HG02763 (cell line): Measurements from ENCODE around the gene ADAMTSL1.

ENCODE experiments used
- ATAC-seq: cut with Tn5 transposase; IDR thresholded peaks from one replicate; pipeline ENCODE4 v1.9.1; 2021; ENCODE audit warnings: mild to moderate bottlenecking, moderate library complexity; ENCODE audit not compliant: unreplicated experiment

The ADAMTSL1 gene

GRCh38 chr9:18466101-18466500 is 7.9 kb upstream of the ADAMTSL1 start:
- no peak for ATAC-seq

DNA sequence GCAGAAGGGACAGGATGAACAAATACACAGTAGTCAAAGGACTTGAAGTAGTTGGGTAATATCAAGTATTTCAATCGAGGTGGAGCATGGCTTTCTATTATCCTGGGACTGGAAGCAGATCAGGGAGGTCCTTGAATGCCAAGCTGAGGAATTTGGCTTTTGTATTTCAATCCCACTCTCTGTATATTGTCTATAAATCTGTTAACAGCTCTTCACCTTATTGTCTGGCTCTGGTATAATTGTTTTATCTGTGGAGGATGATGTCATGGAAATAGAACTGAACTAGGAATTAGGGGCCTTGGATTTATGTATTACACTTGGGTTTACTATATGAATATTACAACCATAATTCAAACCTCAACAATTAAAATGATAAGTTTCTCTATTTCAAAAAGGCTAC is 6.3 kb upstream of the ADAMTSL1 start:
- no peak for ATAC-seq

DNA sequence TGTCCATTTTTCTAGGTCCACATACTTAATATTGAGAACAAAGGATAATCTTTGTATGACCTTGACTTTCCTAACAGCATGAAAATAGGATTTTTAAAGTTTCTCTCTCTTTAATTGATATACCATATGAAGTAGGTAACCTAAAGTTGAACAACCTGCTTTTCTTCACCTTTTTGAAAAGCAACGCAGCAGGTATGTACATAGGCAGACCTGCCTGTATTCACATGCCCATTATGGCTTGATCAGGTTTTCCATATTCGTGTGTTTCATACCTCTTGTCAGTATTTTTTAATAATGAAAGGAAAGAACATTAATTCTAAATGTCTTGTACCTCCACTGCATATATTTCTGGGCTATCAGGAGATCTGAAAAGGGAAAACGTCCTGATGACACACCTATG is 1.5 kb upstream of the ADAMTSL1 start:
- no peak for ATAC-seq

DNA sequence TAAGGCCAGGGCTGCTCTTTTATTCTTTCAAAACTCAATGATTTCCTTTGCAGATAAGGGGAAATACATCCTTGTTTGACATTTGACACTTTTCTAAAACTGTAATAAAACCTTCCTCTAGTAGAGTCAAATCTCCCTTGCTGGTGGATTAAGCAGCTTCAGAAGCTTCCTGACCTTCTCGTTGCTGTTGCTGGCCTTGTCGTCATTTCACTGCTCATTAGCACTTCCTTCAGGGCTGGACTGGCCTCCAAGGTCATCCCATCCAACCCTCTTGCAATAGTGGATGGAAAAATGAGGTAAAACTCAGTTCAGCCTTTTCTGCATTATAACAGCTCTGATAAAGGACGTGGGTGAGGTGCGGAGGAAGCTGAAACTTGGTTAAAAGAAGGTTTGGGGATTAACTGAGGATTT is 1.1 kb upstream of the ADAMTSL1 start:
- no peak for ATAC-seq

DNA sequence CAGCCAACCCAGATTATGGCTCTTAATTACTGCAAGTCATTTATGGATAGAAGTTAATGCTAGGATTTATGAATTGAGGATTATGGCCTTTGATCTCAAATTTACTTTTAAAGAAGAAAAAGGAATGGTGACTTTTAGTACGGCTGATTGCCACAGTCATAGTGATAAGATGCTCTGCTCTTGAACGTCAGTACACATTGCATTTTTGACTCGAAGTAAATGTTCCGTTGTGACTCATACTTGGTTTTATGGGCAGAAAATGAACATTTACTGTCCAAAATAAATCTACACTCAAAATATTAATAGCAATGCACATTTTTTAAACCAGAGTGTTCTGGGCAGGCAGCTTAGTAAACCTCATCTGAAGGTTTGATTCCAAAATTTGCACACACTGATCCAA is 830 bp downstream of the ADAMTSL1 start:
- no peak for ATAC-seq

- ATAC-seq, result no peak
Observed at GRCh38 chr9:18477121-18477660, 3.2 kb downstream of the ADAMTSL1 start.

DNA sequence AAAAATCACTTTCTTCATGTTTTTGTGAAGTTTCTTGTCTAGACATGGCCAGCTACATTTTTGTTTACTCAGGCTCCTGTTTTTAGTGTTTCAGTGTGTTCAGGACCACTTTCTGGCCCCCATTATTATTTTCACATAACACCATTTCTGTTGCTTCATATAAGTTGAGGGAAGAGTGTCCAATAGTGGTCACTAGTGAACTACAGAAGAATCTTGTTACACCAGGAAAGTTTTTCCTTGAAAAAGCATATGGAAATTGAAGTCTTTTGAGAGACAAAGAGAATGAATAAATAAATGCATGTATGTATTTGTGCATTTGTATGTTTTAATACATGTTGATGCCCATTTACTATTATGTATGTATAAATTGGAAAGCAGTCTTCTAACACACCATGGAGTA is 3.8 kb downstream of the ADAMTSL1 start:
- ATAC-seq, result no peak

DNA sequence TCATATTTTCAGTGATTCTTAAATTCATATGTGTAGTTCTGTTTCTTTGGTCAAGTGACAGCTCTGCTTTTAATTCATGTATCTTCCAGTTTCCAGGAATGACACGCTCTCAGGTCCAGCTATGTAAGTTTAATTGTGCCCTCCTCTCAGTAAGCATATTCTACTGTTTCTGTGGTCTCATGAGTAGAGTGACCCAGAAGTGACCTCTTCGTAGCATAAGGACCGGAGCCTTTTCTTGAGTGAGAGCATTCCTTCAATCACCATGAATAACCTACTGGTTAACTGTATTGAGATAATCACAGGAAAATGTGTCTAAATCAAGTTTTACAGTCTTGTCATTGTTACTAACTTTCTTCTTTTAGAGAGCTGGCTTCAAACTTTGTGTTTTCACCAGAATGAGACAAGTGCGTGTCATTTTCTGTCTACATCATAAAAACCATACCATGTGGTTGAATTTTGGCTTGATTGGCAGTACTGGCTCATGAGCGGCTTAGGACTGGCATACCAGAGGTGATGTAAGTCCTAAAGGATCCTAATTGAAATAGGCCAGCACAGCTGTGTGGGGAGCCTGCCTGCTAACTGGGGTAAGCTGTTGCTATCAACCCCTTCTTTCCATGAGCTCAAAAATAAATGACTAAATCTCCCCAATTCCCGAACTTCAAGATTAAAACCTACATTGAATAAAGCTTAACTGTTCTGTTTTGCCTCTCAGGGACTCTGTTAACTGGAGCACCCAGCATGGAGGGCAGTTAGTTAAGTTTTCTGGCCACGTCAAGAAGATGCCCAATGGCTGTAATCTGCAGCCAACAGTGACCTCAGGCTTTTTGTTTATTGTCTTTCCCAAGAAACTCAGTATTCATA is 4.8 kb downstream of the ADAMTSL1 start:
- ATAC-seq, result no peak

DNA sequence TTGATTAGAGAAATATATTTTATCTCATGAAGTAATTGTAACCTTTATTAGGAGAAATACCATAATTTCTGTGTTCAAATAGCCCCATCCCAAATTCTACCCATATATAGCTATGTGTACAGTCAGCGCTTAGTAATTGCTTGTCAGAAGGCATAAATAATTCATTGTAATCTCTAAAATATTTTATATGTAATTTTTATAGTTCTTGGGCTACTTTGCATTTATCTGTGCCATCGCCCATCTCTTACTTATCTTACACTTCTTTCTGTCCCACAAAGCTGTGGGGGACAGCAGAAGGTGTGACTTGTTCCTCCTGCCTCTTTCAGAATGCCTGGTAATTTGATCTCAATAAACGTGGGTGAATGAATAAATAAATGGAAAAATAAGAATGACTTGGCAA is 5.5 kb downstream of the ADAMTSL1 start:
- no peak for ATAC-seq

DNA sequence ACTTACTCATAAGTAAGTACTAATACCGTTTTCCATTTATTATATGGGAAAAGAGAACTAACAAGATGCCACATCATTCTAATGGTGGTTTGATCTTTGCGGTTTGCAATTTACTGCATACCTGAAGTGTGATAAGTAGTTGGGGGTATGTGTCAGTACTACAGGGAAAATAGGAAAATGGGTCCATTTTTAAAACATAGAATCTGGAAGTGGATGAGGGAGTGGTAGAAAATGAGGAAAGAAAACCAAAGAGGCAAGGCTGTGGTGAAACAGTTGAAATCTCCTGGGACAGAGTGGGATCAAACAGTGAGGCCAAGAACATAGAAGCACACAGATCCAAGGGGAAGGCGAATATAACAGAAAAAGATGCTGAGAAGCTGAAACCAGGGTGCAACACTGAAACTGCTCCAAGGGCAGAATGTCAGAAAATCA is 6.7 kb downstream of the ADAMTSL1 start:
- ATAC-seq, result no peak

DNA sequence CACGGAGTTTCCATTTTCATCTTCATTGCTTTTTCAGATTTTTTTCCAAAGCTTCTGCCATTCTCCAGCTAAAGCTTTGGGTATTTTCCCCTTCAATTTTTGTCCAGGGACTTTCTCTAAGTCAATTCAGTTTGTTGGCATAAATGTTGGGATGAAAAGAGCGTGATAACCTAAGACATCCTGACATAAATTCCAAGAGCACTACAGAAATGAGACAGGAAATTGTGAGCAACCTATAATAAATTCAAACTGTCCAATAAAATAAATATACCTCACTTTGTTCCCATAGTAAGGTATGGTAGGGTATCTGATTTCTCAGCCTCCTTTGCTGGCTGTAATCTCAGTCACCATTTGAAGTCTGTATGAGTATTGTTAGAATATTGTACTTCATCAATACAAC is 8.4 kb downstream of the ADAMTSL1 start:
- no peak for ATAC-seq

DNA sequence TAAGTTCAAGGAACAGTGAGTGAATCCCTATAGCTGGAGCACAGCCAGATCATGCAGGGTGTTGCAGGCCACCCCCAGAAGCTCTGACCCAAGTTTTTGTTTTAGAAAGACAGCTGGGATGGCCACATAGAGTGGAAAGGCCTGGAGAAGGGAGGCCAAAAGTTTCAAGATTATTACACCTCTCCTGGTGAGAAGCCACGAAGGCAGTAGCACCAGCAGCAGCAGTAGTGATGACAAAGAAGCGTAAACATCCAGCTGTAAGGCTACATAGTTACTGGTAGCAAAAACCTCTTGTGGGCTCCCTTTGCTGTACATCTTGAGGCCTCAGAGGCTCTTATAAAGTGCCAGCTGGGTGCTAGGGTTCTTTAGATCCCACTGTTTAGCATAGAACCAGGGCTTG is 11.8 kb downstream of the ADAMTSL1 start:
- no peak for ATAC-seq

DNA sequence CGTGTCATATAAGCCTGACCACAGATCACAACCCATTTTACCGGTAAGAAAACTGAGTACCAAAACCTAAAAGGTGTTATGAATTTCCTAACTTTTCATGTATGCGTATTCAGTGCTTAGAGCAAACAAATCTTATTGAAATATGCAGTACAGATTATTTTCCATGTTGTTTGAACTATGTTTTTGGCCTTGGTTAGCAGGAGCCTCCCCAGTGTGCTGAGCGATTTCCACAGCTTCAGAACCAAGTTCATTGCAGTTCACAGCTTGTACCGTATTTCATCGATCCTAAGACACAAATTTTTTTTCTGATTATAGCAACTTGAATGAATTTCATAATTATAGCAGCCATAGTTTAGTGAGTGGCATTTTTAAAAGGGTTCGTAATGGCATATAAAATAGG is 13.7 kb downstream of the ADAMTSL1 start:
- ATAC-seq, result no peak

- ATAC-seq, result no peak
Observed at GRCh38 chr9:18488886-18489285, 14.9 kb downstream of the ADAMTSL1 start.

DNA sequence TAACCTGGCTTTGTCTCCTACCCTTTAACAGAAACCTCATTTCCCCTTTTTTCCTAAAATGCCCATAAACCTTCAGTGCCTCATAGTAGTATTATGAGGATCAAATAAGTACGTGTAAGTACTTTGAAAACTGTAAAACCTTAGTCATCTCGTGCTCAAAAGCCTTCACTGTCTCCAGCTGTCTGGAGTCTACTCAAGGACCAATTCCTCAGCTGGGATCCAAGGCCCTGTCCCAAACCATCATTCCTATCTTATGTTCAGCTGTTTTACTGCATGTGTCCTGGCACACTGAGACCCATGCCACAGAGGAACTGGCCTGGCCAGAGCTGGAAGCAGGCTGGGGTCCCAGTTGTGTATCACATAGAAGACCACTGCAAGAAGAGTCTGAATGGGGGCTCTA is 15.9 kb downstream of the ADAMTSL1 start:
- ATAC-seq, result no peak

- no peak for ATAC-seq
Observed at GRCh38 chr9:18490641-18491370, 16.9 kb downstream of the ADAMTSL1 start.

- ATAC-seq, result no peak
Observed at GRCh38 chr9:18492612-18493011, 18.7 kb downstream of the ADAMTSL1 start.

DNA sequence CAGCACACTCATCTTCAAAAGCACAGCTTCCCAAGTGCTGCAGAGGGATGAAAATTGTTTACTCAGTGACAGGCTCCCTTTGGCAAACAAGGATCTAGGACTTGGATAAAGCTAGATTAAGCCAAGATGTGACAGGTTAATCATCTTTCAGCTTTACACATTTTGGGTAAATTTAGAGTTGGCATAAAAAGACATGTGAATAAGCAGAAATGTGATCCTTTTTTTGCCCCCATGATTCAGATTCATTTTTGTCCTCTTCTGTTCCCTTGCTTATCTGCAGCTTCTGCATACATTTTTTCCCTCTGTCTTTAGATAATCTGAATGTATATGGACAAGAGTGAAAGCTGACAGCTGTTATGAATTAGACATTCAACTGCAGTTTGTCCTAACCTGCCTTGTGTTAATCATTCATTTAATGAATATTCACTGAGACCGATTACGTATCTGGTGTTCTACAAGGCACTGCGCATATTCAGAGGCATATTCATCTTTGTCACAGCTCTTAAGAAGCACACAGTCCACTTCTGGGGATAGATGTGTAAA is 19.6 kb downstream of the ADAMTSL1 start:
- no peak for ATAC-seq

DNA sequence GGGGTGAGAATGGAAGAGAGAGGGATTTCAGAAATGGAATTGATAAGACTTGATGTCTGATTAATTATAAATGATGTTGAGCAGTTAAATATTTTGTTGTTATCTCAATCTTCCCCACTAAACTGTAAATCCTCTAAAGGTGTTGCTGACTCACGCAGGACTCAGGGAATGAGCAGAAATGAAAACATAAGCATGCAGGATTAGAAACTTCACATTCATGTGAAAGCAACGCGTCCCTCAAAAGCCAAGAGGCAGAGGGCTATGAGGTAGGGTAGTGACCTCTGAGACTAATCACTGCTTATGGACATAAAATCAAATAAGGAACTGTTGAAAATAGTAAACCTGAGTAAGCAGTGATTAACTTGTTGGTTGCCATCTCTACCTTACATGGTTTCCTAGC is 21.1 kb downstream of the ADAMTSL1 start:
- no peak for ATAC-seq

DNA sequence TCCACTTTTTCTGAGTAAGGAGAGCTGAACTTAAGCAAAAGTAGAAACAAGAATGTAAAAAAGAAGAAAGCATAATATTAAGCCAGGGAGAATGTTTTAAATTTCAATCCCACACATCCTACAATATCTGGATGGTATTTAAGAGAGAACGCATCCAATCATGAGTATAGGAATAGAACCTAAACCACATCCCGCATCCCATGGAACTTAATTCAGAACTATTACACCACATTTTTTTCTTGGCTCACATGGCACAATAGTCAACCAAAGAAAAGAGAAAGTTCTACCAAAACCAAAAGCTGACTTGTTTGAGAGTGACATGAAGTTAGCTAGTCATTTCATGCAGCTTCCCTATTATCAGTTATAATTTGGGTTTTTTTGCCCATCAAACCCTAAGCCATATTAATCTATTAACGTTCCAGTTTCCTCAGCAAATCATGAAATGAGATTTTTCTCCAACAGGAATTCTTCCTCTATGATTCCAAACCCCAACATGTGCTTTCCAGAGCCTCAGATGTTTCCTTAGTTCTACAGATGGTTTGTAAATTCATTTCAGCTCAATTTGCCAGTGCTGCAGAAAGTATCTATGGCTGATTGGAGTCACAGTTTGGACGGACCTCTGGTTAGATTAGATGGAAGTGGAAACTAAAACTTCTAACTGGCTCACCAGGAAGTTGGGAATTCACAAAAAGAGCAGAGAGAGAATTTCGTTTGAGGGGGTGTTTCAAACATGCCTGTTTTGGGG is 22.5 kb downstream of the ADAMTSL1 start:
- ATAC-seq, result no peak

- no peak for ATAC-seq
Observed at GRCh38 chr9:18499062-18499461, 25.1 kb downstream of the ADAMTSL1 start.
